GM21576 (cell line): ENCODE data around the gene FAM78B.

Experiments
- ATAC-seq: cut with Tn5 transposase; IDR thresholded peaks from one replicate; pipeline ENCODE4 v1.9.1; 2021; ENCODE audit warnings: mild to moderate bottlenecking, moderate library complexity; ENCODE audit not compliant: unreplicated experiment

The FAM78B gene

GRCh38 chr1:166073489-166073888 is 93.3 kb downstream of the FAM78B start:
- ATAC-seq = no peak

GRCh38 chr1:166069390-166069789 is 97.4 kb downstream of the FAM78B start:
- no peak for ATAC-seq

DNA sequence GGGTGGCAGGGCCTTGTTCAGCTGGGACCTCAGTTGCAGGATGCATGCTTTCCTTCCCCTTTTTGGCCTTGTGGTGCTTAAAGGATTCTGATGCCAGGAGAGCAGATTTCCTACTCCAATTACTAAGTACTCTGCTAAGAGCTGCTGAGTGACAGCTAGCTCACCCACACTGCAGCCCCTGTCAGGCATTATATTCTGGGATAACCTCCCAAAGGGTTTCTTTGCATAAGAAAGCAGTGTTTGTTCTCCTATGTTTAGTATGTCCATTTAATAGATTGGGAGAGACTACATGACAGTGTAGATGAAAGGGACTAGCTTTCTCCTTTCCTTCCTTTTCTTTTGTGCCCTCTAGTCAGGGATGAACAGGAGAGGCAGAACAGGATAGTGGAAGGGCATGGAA is 100.7 kb downstream of the FAM78B start:
- no peak for ATAC-seq

GRCh38 chr1:166064951-166065350 is 101.8 kb downstream of the FAM78B start:
- ATAC-seq = no peak

DNA sequence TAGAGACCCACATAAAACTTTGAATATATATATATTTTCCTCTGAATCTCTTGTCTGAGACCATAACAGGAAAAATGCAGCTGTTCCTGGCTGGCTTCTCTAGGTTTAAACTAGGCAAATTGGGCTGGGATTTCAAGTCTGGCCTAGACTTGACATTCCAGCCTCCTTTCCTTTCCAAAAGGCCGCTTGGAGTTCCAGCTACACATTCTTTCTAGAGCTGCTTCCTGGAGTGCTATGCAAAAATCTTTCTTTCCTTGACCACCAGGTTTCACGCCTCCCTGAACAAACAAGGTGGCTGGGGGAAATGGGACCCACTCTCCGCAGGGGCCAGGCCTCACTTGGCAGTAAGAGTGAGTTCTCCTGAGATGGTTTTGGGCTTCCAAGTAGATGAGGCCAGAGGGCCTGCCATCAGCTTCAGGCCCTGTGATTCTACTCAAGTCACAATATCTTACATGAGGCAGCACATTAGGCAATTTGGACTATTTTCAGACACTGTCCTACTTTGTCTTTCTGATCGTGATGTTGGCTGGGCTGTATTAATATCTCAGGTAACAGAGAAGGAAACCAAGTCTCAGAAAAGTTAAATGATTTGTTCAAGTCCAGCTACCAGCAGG is 102.4 kb downstream of the FAM78B start:
- no peak for ATAC-seq

GRCh38 chr1:166063701-166064100 is 103.1 kb downstream of the FAM78B start:
- no peak for ATAC-seq

DNA sequence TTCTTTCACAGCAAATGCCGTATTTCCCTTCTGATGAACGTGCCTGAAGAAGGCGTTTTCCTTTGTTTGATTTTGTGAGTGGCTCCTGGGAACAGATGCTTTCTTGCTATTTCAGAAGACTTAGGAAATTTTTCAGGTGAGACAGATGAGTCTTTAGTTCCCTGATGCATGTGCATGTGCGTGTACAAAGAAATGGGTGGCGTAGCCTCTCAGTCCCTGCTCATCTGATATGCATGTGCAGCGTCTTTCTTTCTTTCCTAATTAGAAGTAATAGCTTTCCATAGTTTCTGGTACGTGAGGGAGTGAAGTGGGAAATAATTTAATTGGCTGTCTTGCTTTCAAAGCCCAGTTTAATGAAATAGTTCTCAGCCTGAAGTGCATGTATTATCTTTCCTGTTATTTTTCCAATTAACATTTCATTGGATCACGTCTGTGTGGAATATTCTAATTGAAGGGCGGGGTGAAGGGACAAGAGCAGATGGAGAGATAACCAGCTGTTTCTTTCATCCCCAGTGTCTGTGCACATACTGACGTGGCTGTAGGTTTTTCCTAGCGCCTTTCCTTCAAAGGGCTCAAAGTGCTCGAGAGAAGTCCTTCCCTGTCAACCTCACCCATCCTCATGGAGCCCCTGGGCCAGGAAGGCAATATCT is 104.3 kb downstream of the FAM78B start:
- no peak for ATAC-seq

DNA sequence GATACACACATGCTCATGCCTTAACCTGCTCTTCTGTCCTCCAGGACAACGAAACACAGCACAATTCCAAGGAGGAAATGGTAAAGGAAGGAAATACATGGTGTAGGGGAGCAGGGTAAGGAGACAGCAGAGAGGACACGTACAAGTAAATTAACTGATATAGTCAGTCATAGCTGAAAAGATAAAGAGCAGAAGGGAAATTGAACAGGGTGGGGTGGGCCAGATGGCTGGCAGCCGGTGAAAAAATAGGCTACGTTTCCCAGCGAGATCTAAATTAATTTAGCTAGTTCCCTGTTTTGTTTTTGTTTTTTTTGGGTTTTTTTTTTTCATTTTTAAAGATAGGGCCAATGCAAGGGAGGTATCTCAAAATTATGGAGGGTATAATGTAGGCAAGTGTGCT is 109.2 kb downstream of the FAM78B start:
- ATAC-seq = no peak

- no peak for ATAC-seq
Observed at GRCh38 chr1:166053395-166053794, 113.4 kb downstream of the FAM78B start.

GRCh38 chr1:166040202-166040997 is 126.4 kb downstream of the FAM78B start:
- ATAC-seq = no peak

- no peak for ATAC-seq
Observed at GRCh38 chr1:166039436-166040201, 127.2 kb downstream of the FAM78B start.

GRCh38 chr1:166036092-166036491 is 130.7 kb downstream of the FAM78B start:
- no peak for ATAC-seq

- ATAC-seq = no peak
Observed at GRCh38 chr1:166032572-166033371, 134.0 kb downstream of the FAM78B start.

- no peak for ATAC-seq
Observed at GRCh38 chr1:166031932-166032571, 134.7 kb downstream of the FAM78B start.

GRCh38 chr1:166029196-166029945 is 137.4 kb downstream of the FAM78B start:
- ATAC-seq = no peak

DNA sequence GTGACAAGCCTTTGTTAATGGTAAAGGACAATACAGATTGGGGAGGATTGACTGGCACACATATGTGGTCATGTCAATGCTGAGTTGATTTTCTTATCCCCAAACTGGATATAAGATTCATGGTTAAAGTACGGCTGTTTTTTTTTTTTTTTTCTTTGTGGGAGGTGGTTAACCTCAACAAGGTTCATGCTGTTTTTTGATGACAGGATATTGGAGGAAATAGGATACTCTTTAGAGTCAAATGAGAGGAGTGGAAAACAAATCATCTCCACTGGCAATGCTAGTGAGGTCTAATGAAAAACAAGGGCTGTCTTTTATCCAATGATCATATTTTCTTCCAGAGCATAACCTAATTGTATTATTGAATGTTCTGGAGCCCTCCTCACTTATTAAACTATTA is 140.2 kb downstream of the FAM78B start:
- no peak for ATAC-seq

DNA sequence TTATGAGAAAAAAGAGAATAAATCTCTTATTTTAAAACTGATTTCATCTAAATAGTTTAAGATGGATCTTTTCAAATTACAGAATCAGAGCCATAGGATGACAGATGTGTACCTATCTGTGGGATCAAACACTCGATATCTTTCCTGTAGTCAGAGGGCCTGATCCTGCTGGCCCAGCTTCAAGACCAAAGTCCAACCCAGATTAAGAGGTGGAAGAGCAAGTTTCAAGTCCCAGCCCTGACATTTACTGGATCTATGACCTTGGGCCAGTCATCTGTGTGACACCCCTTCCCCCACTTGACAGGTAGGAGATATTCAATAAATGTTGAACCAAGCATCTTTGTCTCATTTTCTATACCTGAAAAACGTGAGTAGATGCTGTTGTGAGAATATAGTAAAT is 140.7 kb downstream of the FAM78B start:
- no peak for ATAC-seq

DNA sequence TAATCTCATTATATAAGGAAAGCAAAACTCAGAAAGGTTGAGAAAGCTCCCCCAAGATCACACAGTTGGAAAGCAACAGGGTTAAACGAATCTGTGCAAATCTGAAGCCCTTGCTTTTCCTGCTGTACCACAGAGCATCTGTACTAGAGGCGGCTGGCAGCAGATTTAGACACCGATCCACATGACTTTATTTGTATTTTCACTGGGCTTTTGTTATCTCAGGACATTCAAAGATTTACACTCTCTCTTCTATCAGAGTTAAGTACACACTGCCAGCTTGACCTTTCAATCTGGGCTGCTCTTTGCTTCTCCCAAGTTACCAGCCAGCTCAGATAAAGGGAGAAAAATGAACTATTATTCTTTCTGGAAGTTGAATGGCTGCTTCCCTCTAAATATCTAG is 146.6 kb downstream of the FAM78B start:
- no peak for ATAC-seq
